ENCODE results near the gene TERT.
"Not testable (repeated sequence)": the region's sequence is repeated elsewhere in the genome, so short reads cannot be mapped to it uniquely, and the experiment has no call there.

TERT gene

DNA sequence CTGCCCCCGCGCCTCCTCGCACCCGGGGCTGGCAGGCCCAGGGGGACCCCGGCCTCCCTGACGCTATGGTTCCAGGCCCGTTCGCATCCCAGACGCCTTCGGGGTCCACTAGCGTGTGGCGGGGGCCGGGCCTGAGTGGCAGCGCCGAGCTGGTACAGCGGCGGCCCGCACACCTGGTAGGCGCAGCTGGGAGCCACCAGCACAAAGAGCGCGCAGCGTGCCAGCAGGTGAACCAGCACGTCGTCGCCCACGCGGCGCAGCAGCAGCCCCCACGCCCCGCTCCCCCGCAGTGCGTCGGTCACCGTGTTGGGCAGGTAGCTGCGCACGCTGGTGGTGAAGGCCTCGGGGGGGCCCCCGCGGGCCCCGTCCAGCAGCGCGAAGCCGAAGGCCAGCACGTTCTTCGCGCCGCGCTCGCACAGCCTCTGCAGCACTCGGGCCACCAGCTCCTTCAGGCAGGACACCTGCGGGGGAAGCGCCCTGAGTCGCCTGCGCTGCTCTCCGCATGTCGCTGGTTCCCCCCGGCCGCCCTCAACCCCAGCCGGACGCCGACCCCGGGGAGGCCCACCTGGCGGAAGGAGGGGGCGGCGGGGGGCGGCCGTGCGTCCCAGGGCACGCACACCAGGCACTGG, 548 bp downstream of the TERT start:
- H3K4me3 ChIP-seq (ENCODE audit: low read depth, low read length), result no peak overlapping the region
- TF ChIP-seq, protein P1, sequence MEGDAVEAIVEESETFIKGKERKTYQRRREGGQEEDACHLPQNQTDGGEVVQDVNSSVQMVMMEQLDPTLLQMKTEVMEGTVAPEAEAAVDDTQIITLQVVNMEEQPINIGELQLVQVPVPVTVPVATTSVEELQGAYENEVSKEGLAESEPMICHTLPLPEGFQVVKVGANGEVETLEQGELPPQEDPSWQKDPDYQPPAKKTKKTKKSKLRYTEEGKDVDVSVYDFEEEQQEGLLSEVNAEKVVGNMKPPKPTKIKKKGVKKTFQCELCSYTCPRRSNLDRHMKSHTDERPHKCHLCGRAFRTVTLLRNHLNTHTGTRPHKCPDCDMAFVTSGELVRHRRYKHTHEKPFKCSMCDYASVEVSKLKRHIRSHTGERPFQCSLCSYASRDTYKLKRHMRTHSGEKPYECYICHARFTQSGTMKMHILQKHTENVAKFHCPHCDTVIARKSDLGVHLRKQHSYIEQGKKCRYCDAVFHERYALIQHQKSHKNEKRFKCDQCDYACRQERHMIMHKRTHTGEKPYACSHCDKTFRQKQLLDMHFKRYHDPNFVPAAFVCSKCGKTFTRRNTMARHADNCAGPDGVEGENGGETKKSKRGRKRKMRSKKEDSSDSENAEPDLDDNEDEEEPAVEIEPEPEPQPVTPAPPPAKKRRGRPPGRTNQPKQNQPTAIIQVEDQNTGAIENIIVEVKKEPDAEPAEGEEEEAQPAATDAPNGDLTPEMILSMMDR (IDR thresholded peaks at IDR 0.05; ENCODE audit: borderline replicate concordance, insufficient read depth, low read depth, low read length), result no peak

- TF ChIP-seq, protein P1 (IDR thresholded peaks at IDR 0.05; ENCODE audit: borderline replicate concordance, insufficient read depth, low read depth, low read length), result no peak
- no peak overlapping the region for H3K4me3 ChIP-seq (ENCODE audit: low read depth, low read length)
These were observed 1.3 kb downstream of the TERT start for GRCh38 chr5:1293416-1294205.

DNA sequence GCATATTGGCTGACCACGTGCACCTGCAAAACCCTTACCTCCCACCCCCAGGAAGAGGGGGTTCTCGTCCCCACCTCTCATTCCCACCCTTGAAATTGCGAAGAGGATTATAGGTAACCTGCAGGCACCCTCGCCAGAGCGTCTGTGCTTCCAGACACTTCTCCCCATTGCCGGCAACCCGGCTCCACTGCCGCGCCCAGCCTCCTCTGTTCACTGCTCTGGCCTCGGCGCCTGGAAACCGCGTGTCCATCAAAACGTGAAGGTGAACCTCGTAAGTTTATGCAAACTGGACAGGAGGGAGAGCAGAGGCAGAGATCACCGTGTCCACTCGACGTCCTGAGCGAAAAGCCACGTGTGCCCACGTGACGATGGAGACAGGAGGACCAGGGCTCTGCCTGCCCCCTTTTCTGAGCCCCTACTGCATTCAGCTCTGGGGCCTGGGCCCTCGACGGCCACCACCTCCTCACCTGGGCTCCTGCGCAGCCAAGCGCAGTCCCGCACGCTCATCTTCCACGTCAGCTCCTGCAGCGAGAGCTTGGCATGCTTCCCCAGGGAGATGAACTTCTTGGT, 1.9 kb downstream of the TERT start:
- no peak overlapping the region for H3K4me3 ChIP-seq (ENCODE audit: low read depth, low read length)
- TF ChIP-seq, protein P1 (IDR thresholded peaks at IDR 0.05; ENCODE audit: borderline replicate concordance, insufficient read depth, low read depth, low read length), result no peak

DNA sequence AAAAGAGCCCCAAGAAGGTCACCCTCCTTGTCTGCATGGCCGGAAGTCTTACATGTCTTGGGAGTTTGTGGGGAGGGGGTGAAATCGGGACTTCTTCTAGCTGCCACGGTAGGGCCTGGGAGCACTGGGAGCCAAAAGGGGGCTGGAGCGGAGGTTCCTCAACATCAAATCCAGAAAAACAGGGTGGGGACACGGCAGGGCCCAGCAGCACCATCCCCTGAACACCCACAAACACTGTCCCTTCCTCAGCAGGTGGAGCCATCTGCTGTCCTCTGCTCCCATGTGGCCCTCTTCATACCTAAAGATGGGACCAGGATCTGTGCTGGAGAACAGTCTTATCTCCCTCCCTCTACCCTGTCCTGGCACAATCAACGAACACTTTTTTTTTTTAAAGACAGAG, 2.7 kb downstream of the TERT start:
- no peak overlapping the region for H3K4me3 ChIP-seq (ENCODE audit: low read depth, low read length)
- TF ChIP-seq, protein P1 (IDR thresholded peaks at IDR 0.05; ENCODE audit: borderline replicate concordance, insufficient read depth, low read depth, low read length), result no peak

DNA sequence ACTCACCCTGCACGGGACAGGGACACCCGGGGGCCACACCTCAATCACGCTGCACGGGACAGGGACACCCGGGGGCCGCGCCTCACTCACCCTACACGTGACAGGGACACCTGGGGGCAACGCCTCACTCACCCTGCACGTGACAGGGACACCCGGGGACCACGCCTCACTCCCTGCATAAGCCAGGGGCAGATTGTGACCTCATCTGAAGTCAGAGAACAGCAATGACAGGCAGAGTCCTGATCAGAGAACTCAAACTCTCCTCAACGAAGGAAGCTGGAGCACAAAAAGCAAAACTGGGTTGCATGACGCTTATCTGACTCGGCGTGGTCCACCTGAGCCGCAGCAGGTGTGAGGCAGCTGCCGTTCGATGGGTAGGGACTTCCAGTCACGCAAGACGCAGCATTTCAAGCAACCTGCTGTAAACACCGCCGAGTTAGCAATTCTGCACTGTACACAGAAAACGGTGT, 3.2 kb downstream of the TERT start:
- TF ChIP-seq, protein P1 (IDR thresholded peaks at IDR 0.05; ENCODE audit: borderline replicate concordance, insufficient read depth, low read depth, low read length), result no peak
- no peak overlapping the region for H3K4me3 ChIP-seq (ENCODE audit: low read depth, low read length)

GRCh38 chr5:1290956-1291355, 3.9 kb downstream of the TERT start:
- not testable (repeated sequence) for H3K4me3 ChIP-seq (ENCODE audit: low read depth, low read length)

- H3K4me3 ChIP-seq (ENCODE audit: low read depth, low read length), result not testable (repeated sequence)
These were observed 5.3 kb downstream of the TERT start for GRCh38 chr5:1289559-1289958.

All from GM12875 (cell line).